Fibroblast of skin of scalp (primary cell): ENCODE measurements around the gene TCEAL8.

Experiments used
- DNase-seq: peaks from one replicate; pipeline ENCODE4 v3.0.0-alpha.2; 2013

The TCEAL8 gene

DNA sequence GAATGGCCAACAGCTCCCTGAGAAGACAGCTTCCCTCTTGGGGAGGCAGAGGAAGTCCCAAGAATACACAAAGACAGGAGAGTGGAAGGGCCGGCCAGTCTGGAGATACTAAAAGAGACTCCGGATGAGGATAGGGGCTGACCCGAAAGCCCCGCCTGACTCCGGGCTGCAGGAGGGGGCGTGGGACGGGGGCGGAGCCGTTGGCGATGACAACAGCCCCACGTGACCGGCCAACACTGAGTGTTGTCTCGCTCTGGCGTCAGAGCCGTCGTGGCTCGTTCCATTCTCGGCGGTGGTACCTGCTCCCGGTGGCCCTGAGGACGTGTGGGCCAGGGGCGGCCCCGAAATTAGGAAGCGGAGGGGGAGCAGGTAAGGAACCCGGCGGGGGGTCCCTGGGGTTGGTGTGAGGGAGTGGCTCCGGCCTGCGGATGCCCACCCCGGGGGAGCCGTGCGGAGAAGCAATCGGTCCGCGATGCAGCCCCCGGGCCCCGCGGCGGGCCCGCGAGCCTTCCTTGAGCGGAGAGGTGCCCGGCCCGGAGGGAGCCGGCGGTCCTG lies 40.0 kb downstream of the TCEAL8 start, which contains the start of gene BEX4:
TSS of gene BEX4 (plus strand) at position 239 of the 555 bp plus-strand sequence. CDS start 1,046 bp downstream, outside the sequence.
- DNase-seq = peak; percentile 78

DNA sequence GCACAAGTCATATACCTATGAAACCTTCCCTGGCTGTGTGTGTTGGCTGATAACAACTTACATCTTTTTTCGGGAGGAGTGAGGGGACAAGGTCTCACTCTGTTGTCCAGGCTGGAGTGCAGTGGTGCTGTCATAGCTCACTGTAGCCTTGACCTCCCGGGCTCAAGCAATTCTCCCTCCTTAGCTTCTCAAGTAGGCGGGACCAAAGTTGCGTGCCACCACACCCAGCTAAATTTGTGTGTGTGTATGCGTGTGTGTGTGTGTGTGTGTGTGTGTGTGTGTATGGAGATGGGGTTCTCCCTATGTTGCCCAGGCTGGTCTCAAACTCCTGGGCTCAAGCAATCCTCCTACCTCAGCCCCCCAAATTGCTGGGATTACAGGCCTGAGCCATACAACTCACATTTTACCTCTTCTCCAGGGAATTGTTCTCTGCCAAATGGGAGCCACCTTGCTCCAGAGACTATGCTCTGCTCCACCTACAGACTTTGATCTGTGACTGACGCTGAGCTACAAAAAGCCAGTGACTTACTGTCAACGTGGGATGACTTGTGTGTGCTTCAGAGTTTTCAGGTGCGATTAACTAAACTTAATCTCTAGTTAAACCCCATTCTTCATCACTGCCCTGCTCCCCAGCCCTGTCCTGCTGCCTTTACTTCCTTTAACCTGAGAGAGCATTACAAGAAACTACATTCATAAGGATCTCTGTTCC lies 42.1 kb downstream of the TCEAL8 start:
- DNase-seq = no peak

GRCh38 chrX:103211012-103211715 lies 43.8 kb downstream of the TCEAL8 start:
- DNase-seq = peak; percentile 51

DNA sequence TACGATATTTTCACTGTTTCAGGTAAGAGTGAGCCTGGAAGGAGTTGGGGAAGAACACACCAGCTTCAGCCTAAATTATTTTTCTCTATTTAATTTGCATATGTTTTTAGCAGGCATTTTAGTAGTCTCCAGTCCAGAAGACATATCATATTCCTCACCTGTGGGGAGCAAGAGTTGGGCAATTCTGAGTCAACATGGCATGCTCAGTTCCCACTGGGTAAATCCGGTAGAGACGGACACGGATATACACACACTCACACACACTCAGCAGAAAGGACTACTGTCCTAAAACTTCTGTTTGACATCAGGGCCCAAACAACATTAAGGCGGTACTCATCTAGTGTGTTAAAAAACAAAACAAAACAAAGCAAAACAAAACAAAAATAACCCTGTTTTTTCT lies 44.9 kb downstream of the TCEAL8 start:
- no peak for DNase-seq
